GM12873 (cell line): Measurements from ENCODE around the gene HOPX.

Source experiments
- CTCF ChIP-seq: IDR thresholded peaks from 2 replicates; pipeline ENCODE4 v1.5.1; 2012; ENCODE audit warnings: low read depth, mild to moderate bottlenecking, moderate library complexity, low read length, control low read depth; ENCODE audit not compliant: insufficient read depth; ENCODE audit errors: missing control alignments

The HOPX gene

GRCh38 chr4:56628592-56628991 lies 52.5 kb downstream of the HOPX start:
- no peak for TF ChIP-seq CTCF

DNA sequence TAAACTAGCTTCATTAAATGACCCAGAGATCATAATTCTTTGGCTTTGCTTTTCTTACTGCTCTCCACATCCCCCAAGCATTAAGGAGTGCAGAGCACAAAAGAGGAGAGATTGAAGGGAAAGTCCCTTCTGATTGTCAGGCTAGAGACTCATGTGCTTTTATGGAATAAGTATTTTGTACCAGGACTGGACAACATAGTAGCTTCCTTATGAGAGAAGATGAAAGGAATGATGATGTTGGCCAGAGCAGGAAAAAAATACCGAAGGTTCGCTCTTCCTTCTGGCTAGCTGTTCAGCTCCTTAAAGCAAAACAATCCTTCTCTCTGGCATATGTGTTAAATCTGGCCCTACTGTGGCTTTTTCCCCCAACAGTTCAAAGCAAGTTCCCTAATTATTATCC lies 53.1 kb downstream of the HOPX start:
- TF ChIP-seq CTCF: no peak

- TF ChIP-seq CTCF: no peak
These were observed 53.7 kb downstream of the HOPX start for GRCh38 chr4:56627375-56627774.

GRCh38 chr4:56626963-56627362 lies 54.1 kb downstream of the HOPX start:
- TF ChIP-seq CTCF: peak; percentile 29

GRCh38 chr4:56626420-56626819 lies 54.7 kb downstream of the HOPX start:
- no peak for TF ChIP-seq CTCF

- no peak for TF ChIP-seq CTCF
These were observed 58.9 kb downstream of the HOPX start for GRCh38 chr4:56622176-56622575.

DNA sequence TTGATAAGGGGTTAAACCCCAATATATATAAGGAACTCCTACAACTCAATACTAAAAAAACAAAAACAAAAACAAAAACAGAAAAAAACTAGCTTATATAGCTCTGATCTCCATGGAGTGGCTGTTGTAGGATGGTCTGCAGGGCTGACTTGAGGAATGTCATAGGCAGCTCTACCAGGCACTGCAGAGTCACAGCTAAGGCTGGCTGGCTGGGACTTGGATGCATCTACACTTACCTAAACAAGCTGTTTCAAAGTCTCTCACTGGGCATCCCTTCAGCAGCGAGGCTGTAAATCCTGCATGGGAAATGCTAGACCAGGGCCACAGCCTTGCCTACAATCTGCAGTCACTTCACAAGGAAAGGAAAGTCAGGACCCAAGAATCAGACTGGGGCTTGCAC lies 61.3 kb downstream of the HOPX start:
- TF ChIP-seq CTCF: no peak
